Caco-2 (cell line): ENCODE measurements around the gene KRT3. TPM values are rescaled to one million over a fixed set of nuclear protein-coding genes. Genes with fewer than 3 reads are reported as not detected.

Source experiments
- BruUV-seq: library from RNA; stranded (reverse); fragments of 400-500 nt; replicated peaks from 2 replicates; lab custom pipeline; 2021; lab: Mats Ljungman, UMichigan
- CTCF ChIA-PET: fragments of 300-600 bp; sonication (Branson Sonifier 250); formaldehyde crosslinking; loops from one replicate; lab custom pipeline; 2022; ENCODE audit warnings: antibody characterized with exemption; lab: Charles Lee
- POLR2A ChIA-PET: fragments of 300-600 bp; sonication (Branson Sonifier 250); formaldehyde crosslinking; loops from one replicate; lab custom pipeline; 2022; ENCODE audit warnings: antibody characterized with exemption; lab: Charles Lee
- DNase-seq, 2 experiments: peaks; one replicate each; pipeline versions ENCODE4 v3.0.0 to v3.0.0-alpha.2; 2020 to 2022
- H3K27me3 ChIP-seq: replicated peaks from 2 replicates; pipeline ENCODE4 v1.6.0; 2011; ENCODE audit warnings: low read length; ENCODE audit not compliant: control insufficient read depth, insufficient read depth
- H3K36me3 ChIP-seq: 2 replicates; pipeline ENCODE4 v1.5.1; 2011; ENCODE audit warnings: low read length; ENCODE audit not compliant: control insufficient read depth, insufficient read depth
- H3K4me1 ChIP-seq: fragments of 250-450 bp; sonication (Bioruptor Pico); 2 replicates; pipeline ENCODE4 v1.5.1; 2020; ENCODE audit warnings: mild to moderate bottlenecking
- H3K4me3 ChIP-seq: 2 replicates; pipeline ENCODE4 v1.5.1; 2011; ENCODE audit warnings: low read depth, mild to moderate bottlenecking, control low read depth, low read length
- H3K9me3 ChIP-seq: fragments of 250-450 bp; sonication (Bioruptor Pico); 2 replicates; pipeline ENCODE4 v1.5.1; 2020; ENCODE audit warnings: mild to moderate bottlenecking, moderate library complexity
- H3K27ac Mint-ChIP-seq: one replicate; pipeline ENCODE4 v1.8.0; 2022; ENCODE audit warnings: mixed read lengths; ENCODE audit not compliant: unreplicated experiment
- H3K27me3 Mint-ChIP-seq: one replicate; pipeline ENCODE4 v1.8.0; 2022; ENCODE audit warnings: mixed read lengths; ENCODE audit not compliant: insufficient read depth, unreplicated experiment
- H3K36me3 Mint-ChIP-seq: one replicate; pipeline ENCODE4 v1.8.0; 2022; ENCODE audit warnings: mild to moderate bottlenecking, mixed read lengths; ENCODE audit not compliant: insufficient read depth, unreplicated experiment
- H3K4me1 Mint-ChIP-seq: one replicate; pipeline ENCODE4 v1.8.0; 2022; ENCODE audit warnings: low read depth, mixed read lengths; ENCODE audit not compliant: unreplicated experiment
- H3K4me3 Mint-ChIP-seq: one replicate; pipeline ENCODE4 v1.8.0; 2022; ENCODE audit warnings: mild to moderate bottlenecking, moderate library complexity, mixed read lengths; ENCODE audit not compliant: unreplicated experiment
- H3K9me3 Mint-ChIP-seq: one replicate; pipeline ENCODE4 v1.8.0; 2022; ENCODE audit warnings: mixed read lengths; ENCODE audit not compliant: unreplicated experiment
- CTCF ChIP-seq, 2 experiments: fragments of 200-600 bp in 1 of 2; IDR thresholded peaks; 1 replicate in 1 of 2; 2 replicates in 1 of 2; pipeline versions ENCODE4 v1.5.1 to v1.8.0; 2011 to 2022; ENCODE audit warnings: antibody characterized with exemption in 1 of 2, control low read depth in 1 of 2, inconsistent platforms in 1 of 2, low read depth in 1 of 2, low read length in 1 of 2, mild to moderate bottlenecking in 1 of 2, moderate library complexity in 1 of 2; ENCODE audit not compliant: insufficient read depth in 1 of 2, severe bottlenecking in 1 of 2, unreplicated experiment in 1 of 2
- intact Hi-C: fragments of 100-400 bp; cut with micrococcal nuclease; formaldehyde crosslinking; loops from one replicate; pipeline ENCODE4 v1.10.0; 2022; ENCODE audit not compliant: unreplicated experiment
- total RNA-seq: library from RNA; stranded (reverse); gene quantifications from 2 replicates; pipeline ENCODE4 v1.2.3, GENCODE V29; 2022

KRT3 gene
- total RNA-seq, 1 experiment from 2014 or later: not detected

GRCh38 chr12:52827499-52828090, 31.7 kb upstream of the KRT3 start:
- no TSS peak for BruUV-seq
- CTCF ChIA-PET: interaction anchor here (1.8 kb wide), 1 partner anchor 38 kb away, joined by 6 read pairs; no protein-coding TSS in a partner anchor
- POLR2A ChIA-PET: no interaction called here
- Histone ChIP-seq H3K9me3 (no peaks in the 10 kb centered on the region), H3K4me3 (no peak overlapping the region), H3K36me3 (no peaks in the 10 kb centered on the region), H3K4me1 (peaks cover 30% of the 10 kb centered on the region), H3K27me3 (no peaks in the 10 kb centered on the region)
- Mint-ChIP-seq H3K36me3 (no peaks in the 10 kb centered on the region), H3K4me1 (peaks cover 22% of the 10 kb centered on the region), H3K27me3 (no peaks in the 10 kb centered on the region), H3K9me3 (no peaks in the 10 kb centered on the region), H3K4me3 (peak overlapping the region; percentile 39), H3K27ac (peak overlapping the region; percentile 99)
- no peak for DNase-seq
- intact Hi-C loops: loop anchor here (2.0 kb wide), 1 partner anchor 37 kb away; no protein-coding TSS in a partner anchor
- TF ChIP-seq CTCF (IDR thresholded peaks at IDR 0.05; ENCODE audit: insufficient read depth in 1 of 2, low read depth in 1 of 2, low read length in 1 of 2, severe bottlenecking in 1 of 2, unreplicated experiment in 1 of 2): no peak

GRCh38 chr12:52826611-52827498, 30.9 kb upstream of the KRT3 start:
- H3K4me1 ChIP-seq: peaks cover 29% of the 10 kb centered on the region
- DNase-seq: peak in 1 of 2 experiments; percentile 61
- CTCF ChIA-PET: interaction anchor here (0.7 to 1.8 kb wide), 3 partner anchors 13 to 51 kb away, joined by 4 to 6 read pairs (median 4); partner anchors contain the start of gene KRT4
- Mint-ChIP-seq H3K36me3 (no peaks in the 10 kb centered on the region), H3K27ac (peak overlapping the region; percentile 99), H3K4me1 (peaks cover 21% of the 10 kb centered on the region), H3K4me3 (peak overlapping the region; percentile 39), H3K9me3 (no peaks in the 10 kb centered on the region), H3K27me3 (no peaks in the 10 kb centered on the region)
- no TSS peak for BruUV-seq
- intact Hi-C loops: loop anchor here (2.0 kb wide), 1 partner anchor 38 kb away; no protein-coding TSS in a partner anchor
- no peaks in the 10 kb centered on the region for H3K27me3 ChIP-seq
- H3K4me3 ChIP-seq: no peak overlapping the region
- POLR2A ChIA-PET: no interaction called here
- no peaks in the 10 kb centered on the region for H3K9me3 ChIP-seq
- TF ChIP-seq CTCF (IDR thresholded peaks at IDR 0.05; ENCODE audit: insufficient read depth in 1 of 2, low read depth in 1 of 2, low read length in 1 of 2, severe bottlenecking in 1 of 2, unreplicated experiment in 1 of 2): no peak
- H3K36me3 ChIP-seq: no peaks in the 10 kb centered on the region

GRCh38 chr12:52825961-52826360, 30.0 kb upstream of the KRT3 start:
- intact Hi-C loops: loop anchor here (2.0 kb wide), 1 partner anchor 39 kb away; no protein-coding TSS in a partner anchor
- Mint-ChIP-seq H3K4me1 (peaks cover 21% of the 10 kb centered on the region), H3K36me3 (no peaks in the 10 kb centered on the region), H3K4me3 (no peak overlapping the region), H3K27me3 (no peaks in the 10 kb centered on the region), H3K27ac (peak overlapping the region; percentile 99), H3K9me3 (no peaks in the 10 kb centered on the region)
- Histone ChIP-seq H3K4me1 (peaks cover 29% of the 10 kb centered on the region), H3K9me3 (no peaks in the 10 kb centered on the region), H3K27me3 (no peaks in the 10 kb centered on the region), H3K4me3 (no peak overlapping the region), H3K36me3 (no peaks in the 10 kb centered on the region)
- BruUV-seq: no TSS peak
- no peak for DNase-seq
- no peak for TF ChIP-seq CTCF (IDR thresholded peaks at IDR 0.05; ENCODE audit: insufficient read depth in 1 of 2, low read depth in 1 of 2, low read length in 1 of 2, severe bottlenecking in 1 of 2, unreplicated experiment in 1 of 2)
- POLR2A ChIA-PET: no interaction called here
- CTCF ChIA-PET: interaction anchor here (1.8 kb wide), 1 partner anchor 40 kb away, joined by 6 read pairs; no protein-coding TSS in a partner anchor
